ENCODE data around the gene OR6C76.
"Not testable (repeated sequence)": the region's sequence is repeated elsewhere in the genome, so short reads cannot be mapped to it uniquely, and the experiment has no call there.

The OR6C76 gene

DNA sequence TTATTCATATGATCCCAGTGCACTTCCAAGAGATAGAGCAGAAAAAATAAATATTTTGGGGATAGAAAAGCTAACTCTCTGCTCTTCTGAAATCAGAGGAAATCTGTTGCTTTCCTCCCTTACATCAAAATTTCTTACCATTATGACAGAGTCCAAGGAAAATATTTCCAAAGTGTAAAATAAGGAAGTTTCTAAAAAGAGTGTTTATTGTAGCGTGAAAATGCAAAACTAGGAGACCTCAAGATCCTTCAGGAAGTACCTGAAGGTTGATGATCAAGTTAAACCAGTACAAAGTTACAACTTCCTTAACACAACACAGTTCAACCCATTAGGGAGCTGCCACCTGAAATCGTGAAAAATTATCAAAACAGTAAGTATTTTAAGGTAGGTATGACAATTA lies 17.7 kb downstream of the OR6C76 start, which contains the start of gene OR6C2:
OR6C2 (plus strand) TSS at position 301 of the 400 bp plus-strand sequence. CDS start 8,138 bp downstream, outside the sequence.
- Histone ChIP-seq H3K9me3 (ENCODE audit: insufficient read depth, low read length) (no peaks in the 10 kb centered on the region), H3K4me3 (ENCODE audit: low read length) (no peak within 1 kb of the TSS), H3K27me3 (ENCODE audit: low read depth, low read length) (no peaks in the 10 kb centered on the region), H2AFZ (ENCODE audit: low read depth, low read length) (no peak within 1 kb of the TSS), H4K20me1 (ENCODE audit: insufficient read depth, low read length) (no peaks in the 10 kb centered on the region), H3K79me2 (ENCODE audit: low read length) (no peaks in the 10 kb centered on the region), H3K36me3 (replicated peaks; ENCODE audit: low read depth, low read length) (no peaks in the 10 kb centered on the region), H3K9ac (ENCODE audit: low read length) (no peak within 1 kb of the TSS), H3K4me1 (ENCODE audit: low read length) (no peaks in the 10 kb centered on the region), H3K27ac (ENCODE audit: low read length) (no peak within 1 kb of the TSS), H3K4me2 (ENCODE audit: low read length) (no peak within 1 kb of the TSS)
- TF ChIP-seq EZH2phosphoT487 (IDR thresholded peaks at IDR 0.05; ENCODE audit: low read depth), result no peak
- TF ChIP-seq, protein P1, sequence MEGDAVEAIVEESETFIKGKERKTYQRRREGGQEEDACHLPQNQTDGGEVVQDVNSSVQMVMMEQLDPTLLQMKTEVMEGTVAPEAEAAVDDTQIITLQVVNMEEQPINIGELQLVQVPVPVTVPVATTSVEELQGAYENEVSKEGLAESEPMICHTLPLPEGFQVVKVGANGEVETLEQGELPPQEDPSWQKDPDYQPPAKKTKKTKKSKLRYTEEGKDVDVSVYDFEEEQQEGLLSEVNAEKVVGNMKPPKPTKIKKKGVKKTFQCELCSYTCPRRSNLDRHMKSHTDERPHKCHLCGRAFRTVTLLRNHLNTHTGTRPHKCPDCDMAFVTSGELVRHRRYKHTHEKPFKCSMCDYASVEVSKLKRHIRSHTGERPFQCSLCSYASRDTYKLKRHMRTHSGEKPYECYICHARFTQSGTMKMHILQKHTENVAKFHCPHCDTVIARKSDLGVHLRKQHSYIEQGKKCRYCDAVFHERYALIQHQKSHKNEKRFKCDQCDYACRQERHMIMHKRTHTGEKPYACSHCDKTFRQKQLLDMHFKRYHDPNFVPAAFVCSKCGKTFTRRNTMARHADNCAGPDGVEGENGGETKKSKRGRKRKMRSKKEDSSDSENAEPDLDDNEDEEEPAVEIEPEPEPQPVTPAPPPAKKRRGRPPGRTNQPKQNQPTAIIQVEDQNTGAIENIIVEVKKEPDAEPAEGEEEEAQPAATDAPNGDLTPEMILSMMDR (IDR thresholded peaks at IDR 0.05; ENCODE audit: low read depth, low read length), result no peak

DNA sequence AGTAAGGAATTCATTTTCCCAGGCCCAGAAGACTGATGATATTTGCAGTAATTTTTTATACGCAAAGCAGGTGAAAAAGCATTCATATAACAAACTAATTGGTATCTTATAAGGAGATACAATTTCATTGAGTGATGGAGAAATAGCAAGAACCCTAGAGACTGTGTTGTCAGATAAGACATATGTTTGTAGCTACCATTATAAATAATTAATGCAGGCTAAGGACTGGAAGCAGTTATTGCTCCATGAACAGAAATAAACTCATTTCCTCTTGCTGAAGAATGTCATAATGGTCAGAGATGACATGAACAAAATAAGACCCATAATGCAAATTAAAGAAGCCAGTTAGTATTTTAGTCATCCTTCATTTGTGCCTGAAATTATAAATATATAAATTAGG lies 19.3 kb downstream of the OR6C76 start:
- no peak overlapping the region for H3K27ac ChIP-seq (ENCODE audit: low read length)
- H3K4me1 ChIP-seq (ENCODE audit: low read length), result no peaks in the 10 kb centered on the region
- H3K9ac ChIP-seq (ENCODE audit: low read length), result no peak overlapping the region
- no peak for TF ChIP-seq EZH2phosphoT487 (IDR thresholded peaks at IDR 0.05; ENCODE audit: low read depth)
- TF ChIP-seq, protein P1 (IDR thresholded peaks at IDR 0.05; ENCODE audit: low read depth, low read length), result no peak
- H3K36me3 ChIP-seq (replicated peaks; ENCODE audit: low read depth, low read length), result no peaks in the 10 kb centered on the region
- no peaks in the 10 kb centered on the region for H4K20me1 ChIP-seq (ENCODE audit: insufficient read depth, low read length)
- H3K9me3 ChIP-seq (ENCODE audit: insufficient read depth, low read length), result no peaks in the 10 kb centered on the region
- H3K27me3 ChIP-seq (ENCODE audit: low read depth, low read length), result peaks cover under 1% of the 10 kb centered on the region; the same call in 1 of the 2 replicates
- no peak overlapping the region for H2AFZ ChIP-seq (ENCODE audit: low read depth, low read length)
- H3K79me2 ChIP-seq (ENCODE audit: low read length), result no peaks in the 10 kb centered on the region
- no peak overlapping the region for H3K4me2 ChIP-seq (ENCODE audit: low read length)
- H3K4me3 ChIP-seq (ENCODE audit: low read length), result no peak overlapping the region

DNA sequence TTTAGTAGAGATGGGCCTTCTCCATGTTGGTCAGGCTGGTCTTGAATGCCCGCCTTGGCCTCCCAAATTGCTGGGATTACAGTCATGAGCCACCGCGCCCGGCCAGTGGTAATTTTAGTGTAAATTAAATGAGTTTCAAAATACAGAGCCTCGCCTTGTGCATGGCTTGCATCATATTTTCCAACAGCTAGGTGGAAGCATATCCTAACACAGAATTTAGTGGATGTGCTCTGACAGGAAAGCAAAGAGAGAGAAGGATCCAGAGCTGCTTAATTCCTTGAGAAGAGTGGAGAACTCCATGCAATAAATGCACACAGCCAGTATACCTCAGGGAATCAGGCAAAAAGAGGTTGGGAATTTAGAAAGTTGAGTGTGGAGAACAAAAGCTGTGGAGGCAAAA lies 20.3 kb downstream of the OR6C76 start:
- H3K4me2 ChIP-seq (ENCODE audit: low read length), result no peak overlapping the region
- H3K9ac ChIP-seq (ENCODE audit: low read length), result no peak overlapping the region
- no peaks in the 10 kb centered on the region for H3K79me2 ChIP-seq (ENCODE audit: low read length)
- no peaks in the 10 kb centered on the region for H3K4me1 ChIP-seq (ENCODE audit: low read length)
- H3K27ac ChIP-seq (ENCODE audit: low read length), result no peak overlapping the region
- no peaks in the 10 kb centered on the region for H4K20me1 ChIP-seq (ENCODE audit: insufficient read depth, low read length)
- peaks cover 5% of the 10 kb centered on the region; the same call in 1 of the 2 replicates for H3K27me3 ChIP-seq (ENCODE audit: low read depth, low read length)
- TF ChIP-seq EZH2phosphoT487 (IDR thresholded peaks at IDR 0.05; ENCODE audit: low read depth), result no peak
- TF ChIP-seq, protein P1 (IDR thresholded peaks at IDR 0.05; ENCODE audit: low read depth, low read length), result peak; percentile 27
- no peaks in the 10 kb centered on the region for H3K9me3 ChIP-seq (ENCODE audit: insufficient read depth, low read length)
- no peak overlapping the region for H3K4me3 ChIP-seq (ENCODE audit: low read length)
- H3K36me3 ChIP-seq (replicated peaks; ENCODE audit: low read depth, low read length), result no peaks in the 10 kb centered on the region
- H2AFZ ChIP-seq (ENCODE audit: low read depth, low read length), result no peak overlapping the region

DNA sequence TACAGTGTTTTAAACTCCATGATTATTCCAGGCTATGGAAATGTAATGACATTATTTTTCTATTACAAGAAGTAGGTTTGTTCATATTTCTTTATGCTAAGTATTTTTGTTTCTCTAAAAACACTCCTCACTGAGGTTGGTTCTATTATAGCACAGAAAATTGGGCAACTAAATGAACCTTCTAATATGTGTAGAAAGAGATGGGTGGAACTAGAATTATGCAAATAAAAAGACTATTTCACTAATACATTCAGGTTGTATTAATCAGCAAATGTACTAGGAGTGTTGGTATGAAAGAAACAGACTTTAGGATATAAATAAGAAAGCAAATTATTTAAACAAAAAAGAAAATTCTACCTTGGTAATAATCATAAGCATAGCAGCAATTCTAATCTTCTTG lies 22.8 kb downstream of the OR6C76 start:
- TF ChIP-seq, protein P1 (IDR thresholded peaks at IDR 0.05; ENCODE audit: low read depth, low read length), result no peak
- TF ChIP-seq EZH2phosphoT487 (IDR thresholded peaks at IDR 0.05; ENCODE audit: low read depth), result no peak
- no peak overlapping the region for H3K4me3 ChIP-seq (ENCODE audit: low read length)
- H3K27ac ChIP-seq (ENCODE audit: low read length), result no peak overlapping the region
- H3K79me2 ChIP-seq (ENCODE audit: low read length), result no peaks in the 10 kb centered on the region
- no peaks in the 10 kb centered on the region for H3K36me3 ChIP-seq (replicated peaks; ENCODE audit: low read depth, low read length)
- H3K9me3 ChIP-seq (ENCODE audit: insufficient read depth, low read length), result no peaks in the 10 kb centered on the region
- no peaks in the 10 kb centered on the region for H3K4me1 ChIP-seq (ENCODE audit: low read length)
- H3K27me3 ChIP-seq (ENCODE audit: low read depth, low read length), result peaks cover 12% of the 10 kb centered on the region; the same call in 1 of the 2 replicates
- H3K9ac ChIP-seq (ENCODE audit: low read length), result no peak overlapping the region
- no peak overlapping the region for H3K4me2 ChIP-seq (ENCODE audit: low read length)
- H2AFZ ChIP-seq (ENCODE audit: low read depth, low read length), result no peak overlapping the region
- no peaks in the 10 kb centered on the region for H4K20me1 ChIP-seq (ENCODE audit: insufficient read depth, low read length)

DNA sequence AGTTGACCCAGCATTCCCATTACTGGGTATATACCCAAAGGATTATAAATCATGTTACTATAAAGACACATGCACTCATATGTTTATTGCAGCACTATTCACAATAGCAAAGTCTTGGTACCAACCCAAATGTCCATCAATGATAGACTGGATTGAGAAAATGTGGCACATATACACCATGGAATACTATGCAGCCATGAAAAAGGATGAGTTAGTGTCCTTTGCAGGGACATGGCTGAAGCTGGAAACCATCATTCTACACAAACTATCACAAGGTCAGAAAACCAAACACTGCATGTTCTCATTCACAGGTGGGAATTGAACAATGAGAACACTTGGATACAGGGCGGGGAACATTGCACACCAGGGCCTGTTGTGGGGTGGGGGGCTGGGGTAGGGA lies 38.9 kb downstream of the OR6C76 start:
- not testable (repeated sequence) for H4K20me1 ChIP-seq (ENCODE audit: insufficient read depth, low read length); H3K4me3 ChIP-seq (ENCODE audit: low read length); H3K9ac ChIP-seq (ENCODE audit: low read length); H3K79me2 ChIP-seq (ENCODE audit: low read length); H3K4me2 ChIP-seq (ENCODE audit: low read length); H3K36me3 ChIP-seq (replicated peaks; ENCODE audit: low read depth, low read length); H2AFZ ChIP-seq (ENCODE audit: low read depth, low read length); H3K9me3 ChIP-seq (ENCODE audit: insufficient read depth, low read length); H3K27ac ChIP-seq (ENCODE audit: low read length)
- peaks cover 24% of the 10 kb centered on the region for H3K27me3 ChIP-seq (ENCODE audit: low read depth, low read length)
- H3K4me1 ChIP-seq (ENCODE audit: low read length), result peaks cover 20% of the 10 kb centered on the region
